ENCODE measurements around the gene DHX15.

Gene DHX15

DNA sequence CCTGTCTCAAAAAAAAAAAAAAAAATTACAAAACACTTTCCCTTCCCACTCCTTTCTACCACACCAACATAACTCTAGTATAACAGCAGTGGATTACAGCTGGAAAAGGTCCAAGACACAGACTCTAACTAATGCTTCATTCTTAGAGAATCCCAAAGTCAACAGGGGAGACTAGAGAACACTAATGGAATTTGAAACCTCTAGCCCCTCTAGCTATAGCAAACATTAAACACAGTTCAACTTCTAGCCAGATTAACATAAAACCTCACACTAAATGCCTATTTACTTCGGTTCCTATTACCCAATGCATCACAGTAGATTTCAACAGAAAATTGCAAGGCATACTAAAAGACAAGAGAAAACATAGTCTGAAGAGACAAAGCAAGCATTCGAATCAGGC, 10.5 kb upstream of the DHX15 start:
- Histone ChIP-seq H3K36me3 (ENCODE audit: insufficient read depth, low read length) (no peaks in the 10 kb centered on the region), H3K27ac (ENCODE audit: low read depth, low read length, poor library complexity, severe bottlenecking) (no peak overlapping the region), H3F3A (ENCODE audit: insufficient read depth, low read length) (no peaks in the 10 kb centered on the region), H3K4me3 (ENCODE audit: low read depth, low read length, poor library complexity, severe bottlenecking) (no peak overlapping the region), H4K20me1 (ENCODE audit: insufficient read depth, low read length) (no peaks in the 10 kb centered on the region), H3K27me3 (ENCODE audit: insufficient read depth, low read length) (no peaks in the 10 kb centered on the region), H3K9me2 (ENCODE audit: low read depth, low read length) (no peaks in the 10 kb centered on the region), H3K4me1 (ENCODE audit: insufficient read depth, low read length, severe bottlenecking) (no peaks in the 10 kb centered on the region), H3K9ac (ENCODE audit: low read length) (no peak overlapping the region), H3K79me2 (ENCODE audit: insufficient read depth, low read length) (no peaks in the 10 kb centered on the region), H3K4me2 (ENCODE audit: low read length) (no peak overlapping the region), H3K9me3 (ENCODE audit: low read length) (no peaks in the 10 kb centered on the region), H2AFZ (ENCODE audit: low read length) (no peak overlapping the region)
- TF ChIP-seq EZH2 (IDR thresholded peaks at IDR 0.05; ENCODE audit: borderline replicate concordance, low read length), result no peak
- TF ChIP-seq CTCF (IDR thresholded peaks at IDR 0.05; ENCODE audit: low read length), result no peak

GRCh38 chr4:24589448-24589847, 5.1 kb upstream of the DHX15 start:
- no peak overlapping the region for H3K27ac ChIP-seq (ENCODE audit: low read depth, low read length, poor library complexity, severe bottlenecking)
- no peak overlapping the region for H3K4me2 ChIP-seq (ENCODE audit: low read length)
- H3K4me3 ChIP-seq (ENCODE audit: low read depth, low read length, poor library complexity, severe bottlenecking), result no peak overlapping the region
- no peaks in the 10 kb centered on the region for H3F3A ChIP-seq (ENCODE audit: insufficient read depth, low read length)
- no peaks in the 10 kb centered on the region for H3K36me3 ChIP-seq (ENCODE audit: insufficient read depth, low read length)
- H3K79me2 ChIP-seq (ENCODE audit: insufficient read depth, low read length), result no peaks in the 10 kb centered on the region
- H3K27me3 ChIP-seq (ENCODE audit: insufficient read depth, low read length), result no peaks in the 10 kb centered on the region
- no peaks in the 10 kb centered on the region for H4K20me1 ChIP-seq (ENCODE audit: insufficient read depth, low read length)
- H3K9me2 ChIP-seq (ENCODE audit: low read depth, low read length), result no peaks in the 10 kb centered on the region
- no peaks in the 10 kb centered on the region for H3K9me3 ChIP-seq (ENCODE audit: low read length)
- peaks cover 5% of the 10 kb centered on the region for H3K4me1 ChIP-seq (ENCODE audit: insufficient read depth, low read length, severe bottlenecking)
- no peak for TF ChIP-seq CTCF (IDR thresholded peaks at IDR 0.05; ENCODE audit: low read length)
- TF ChIP-seq EZH2 (IDR thresholded peaks at IDR 0.05; ENCODE audit: borderline replicate concordance, low read length), result no peak
- no peak overlapping the region for H3K9ac ChIP-seq (ENCODE audit: low read length)
- H2AFZ ChIP-seq (ENCODE audit: low read length), result no peak overlapping the region

- no peak overlapping the region for H3K4me3 ChIP-seq (ENCODE audit: low read depth, low read length, poor library complexity, severe bottlenecking)
- no peaks in the 10 kb centered on the region for H3K27me3 ChIP-seq (ENCODE audit: insufficient read depth, low read length)
- no peaks in the 10 kb centered on the region for H3K9me3 ChIP-seq (ENCODE audit: low read length)
- no peak overlapping the region for H2AFZ ChIP-seq (ENCODE audit: low read length)
- H3K9ac ChIP-seq (ENCODE audit: low read length), result no peak overlapping the region
- no peak overlapping the region for H3K4me2 ChIP-seq (ENCODE audit: low read length)
- TF ChIP-seq EZH2 (IDR thresholded peaks at IDR 0.05; ENCODE audit: borderline replicate concordance, low read length) (no peak), CTCF (IDR thresholded peaks at IDR 0.05; ENCODE audit: low read length) (no peak)
- H3K9me2 ChIP-seq (ENCODE audit: low read depth, low read length), result no peaks in the 10 kb centered on the region
- no peak overlapping the region for H3K27ac ChIP-seq (ENCODE audit: low read depth, low read length, poor library complexity, severe bottlenecking)
- no peaks in the 10 kb centered on the region for H4K20me1 ChIP-seq (ENCODE audit: insufficient read depth, low read length)
- H3F3A ChIP-seq (ENCODE audit: insufficient read depth, low read length), result no peaks in the 10 kb centered on the region
- peaks cover 5% of the 10 kb centered on the region for H3K4me1 ChIP-seq (ENCODE audit: insufficient read depth, low read length, severe bottlenecking)
- no peaks in the 10 kb centered on the region; the same call in 1 of the 2 replicates for H3K36me3 ChIP-seq (ENCODE audit: insufficient read depth, low read length)
- peaks cover 9% of the 10 kb centered on the region for H3K79me2 ChIP-seq (ENCODE audit: insufficient read depth, low read length)
Observed at GRCh38 chr4:24588216-24588954, 4.0 kb upstream of the DHX15 start.

Measured in OCI-LY1 (cell line).